HG02798 (cell line): ENCODE data around the gene STH.

Source experiments
- ATAC-seq: cut with Tn5 transposase; IDR thresholded peaks from one replicate; pipeline ENCODE4 v1.9.1; 2021; ENCODE audit warnings: mild to moderate bottlenecking; ENCODE audit not compliant: unreplicated experiment, poor library complexity

The STH gene

GRCh38 chr17:45982791-45983613 is 16.0 kb upstream of the STH start:
- no peak for ATAC-seq

DNA sequence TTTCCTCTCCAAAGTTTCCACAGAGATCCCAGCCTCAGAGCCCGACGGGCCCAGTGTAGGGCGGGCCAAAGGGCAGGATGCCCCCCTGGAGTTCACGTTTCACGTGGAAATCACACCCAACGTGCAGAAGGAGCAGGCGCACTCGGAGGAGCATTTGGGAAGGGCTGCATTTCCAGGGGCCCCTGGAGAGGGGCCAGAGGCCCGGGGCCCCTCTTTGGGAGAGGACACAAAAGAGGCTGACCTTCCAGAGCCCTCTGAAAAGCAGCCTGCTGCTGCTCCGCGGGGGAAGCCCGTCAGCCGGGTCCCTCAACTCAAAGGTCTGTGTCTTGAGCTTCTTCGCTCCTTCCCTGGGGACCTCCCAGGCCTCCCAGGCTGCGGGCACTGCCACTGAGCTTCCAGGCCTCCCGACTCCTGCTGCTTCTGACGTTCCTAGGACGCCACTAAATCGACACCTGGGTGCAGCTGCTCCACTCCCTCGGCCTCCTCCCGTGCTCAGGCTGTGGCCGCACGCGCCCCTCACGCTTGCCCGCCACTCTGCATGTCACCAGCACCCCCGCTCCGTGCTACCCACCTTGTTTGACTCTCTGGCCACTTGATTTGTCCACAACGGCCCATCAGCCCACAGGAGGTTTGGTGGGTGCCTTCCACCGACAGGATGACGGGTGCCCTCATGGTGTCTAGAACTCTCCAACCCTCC is 15.3 kb upstream of the STH start:
- no peak for ATAC-seq

- no peak for ATAC-seq
Observed at GRCh38 chr17:45984368-45984767, 14.7 kb upstream of the STH start.

GRCh38 chr17:45985447-45985846 is 13.6 kb upstream of the STH start:
- no peak for ATAC-seq

DNA sequence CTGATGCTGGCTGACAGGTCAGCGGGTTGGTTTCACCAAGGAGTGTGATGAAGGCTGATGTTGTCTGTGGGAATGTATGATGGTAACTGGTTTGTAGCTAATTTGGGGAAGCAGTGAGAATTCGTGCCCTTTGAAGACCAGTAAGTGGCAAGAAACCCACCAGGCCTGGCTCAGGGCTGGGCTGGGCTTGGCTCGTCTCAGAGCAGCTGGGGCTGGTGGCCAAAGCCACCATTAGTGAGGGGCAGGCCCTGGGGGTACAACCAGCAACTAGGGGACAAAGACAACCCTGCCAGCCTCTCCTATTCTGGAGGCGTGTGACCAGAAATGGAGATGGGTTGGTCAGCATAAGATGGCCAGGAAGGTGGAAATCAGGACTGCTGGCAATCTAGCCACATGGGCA is 13.0 kb upstream of the STH start:
- no peak for ATAC-seq

DNA sequence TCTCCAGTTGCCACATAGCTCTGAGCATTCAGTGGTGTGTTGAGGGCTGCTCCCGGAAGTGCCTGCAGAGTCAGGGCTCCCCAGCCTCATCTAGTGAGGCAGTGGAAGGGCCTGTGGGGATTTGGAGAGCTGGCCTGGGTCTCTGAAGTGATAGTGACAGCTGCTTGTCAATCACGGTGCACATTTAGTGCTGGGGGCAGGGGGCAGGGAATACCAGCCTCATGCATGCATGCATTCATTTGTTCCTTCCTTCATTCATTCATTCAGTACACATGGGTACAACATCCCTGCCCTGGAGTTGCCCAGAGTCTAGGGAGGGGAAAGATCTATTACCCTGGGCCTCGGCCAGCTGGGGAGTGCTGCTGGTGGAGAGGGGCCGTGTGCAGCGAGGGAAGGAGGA is 11.3 kb upstream of the STH start:
- no peak for ATAC-seq

DNA sequence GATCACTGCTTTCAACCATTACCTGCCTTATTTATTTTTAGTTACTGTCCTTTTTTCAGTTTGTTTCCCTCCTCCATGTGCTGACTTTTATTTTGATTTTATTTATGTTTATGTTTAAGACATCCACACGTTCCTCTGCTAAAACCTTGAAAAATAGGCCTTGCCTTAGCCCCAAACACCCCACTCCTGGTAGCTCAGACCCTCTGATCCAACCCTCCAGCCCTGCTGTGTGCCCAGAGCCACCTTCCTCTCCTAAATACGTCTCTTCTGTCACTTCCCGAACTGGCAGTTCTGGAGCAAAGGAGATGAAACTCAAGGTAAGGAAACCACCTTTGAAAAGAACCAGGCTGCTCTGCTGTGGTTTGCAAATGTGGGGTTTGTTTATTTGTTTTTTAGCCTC is 9.3 kb upstream of the STH start:
- no peak for ATAC-seq

GRCh38 chr17:45990886-45991285 is 8.2 kb upstream of the STH start:
- ATAC-seq: no peak

- no peak for ATAC-seq
Observed at GRCh38 chr17:45991341-45991740, 7.7 kb upstream of the STH start.

DNA sequence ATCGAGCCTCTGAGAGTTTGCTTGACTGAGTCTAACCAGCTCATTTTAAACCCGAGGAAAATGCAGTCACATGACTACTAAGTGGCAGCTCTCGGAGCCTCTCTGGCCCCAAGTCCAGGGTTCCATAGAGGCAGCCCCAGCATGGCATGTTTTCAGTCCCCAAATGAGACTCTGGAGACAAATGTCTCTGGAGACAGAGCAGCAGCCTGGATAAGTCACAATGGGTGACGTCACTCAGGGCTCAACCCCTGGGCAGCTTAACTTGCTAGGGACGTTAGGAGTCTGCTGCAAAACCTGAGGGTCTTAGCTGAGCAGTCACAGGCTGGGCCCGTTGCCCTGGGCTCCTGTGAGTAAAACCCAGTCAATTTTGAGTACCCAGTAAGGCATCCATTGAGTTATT is 6.9 kb upstream of the STH start:
- no peak for ATAC-seq

DNA sequence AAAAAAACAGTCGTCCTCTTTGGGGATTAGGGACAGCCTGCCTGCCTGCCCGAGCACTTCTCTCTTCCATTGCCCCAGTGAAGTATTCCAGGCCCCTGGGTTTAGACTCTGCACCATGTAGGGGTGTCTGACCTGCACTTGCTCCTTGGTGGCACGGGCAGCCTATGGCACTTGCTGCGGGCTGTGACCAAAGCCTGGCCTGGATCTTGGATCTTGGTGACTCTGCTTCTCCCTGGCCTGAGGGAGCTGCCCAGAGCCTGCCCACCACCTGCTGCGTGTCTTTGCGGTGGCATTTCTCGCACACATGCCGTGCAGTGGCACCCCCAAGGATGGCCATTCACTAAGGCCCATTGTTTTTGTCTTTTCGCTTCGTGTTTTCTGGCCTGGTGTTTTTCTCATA is 6.1 kb upstream of the STH start:
- ATAC-seq: no peak

DNA sequence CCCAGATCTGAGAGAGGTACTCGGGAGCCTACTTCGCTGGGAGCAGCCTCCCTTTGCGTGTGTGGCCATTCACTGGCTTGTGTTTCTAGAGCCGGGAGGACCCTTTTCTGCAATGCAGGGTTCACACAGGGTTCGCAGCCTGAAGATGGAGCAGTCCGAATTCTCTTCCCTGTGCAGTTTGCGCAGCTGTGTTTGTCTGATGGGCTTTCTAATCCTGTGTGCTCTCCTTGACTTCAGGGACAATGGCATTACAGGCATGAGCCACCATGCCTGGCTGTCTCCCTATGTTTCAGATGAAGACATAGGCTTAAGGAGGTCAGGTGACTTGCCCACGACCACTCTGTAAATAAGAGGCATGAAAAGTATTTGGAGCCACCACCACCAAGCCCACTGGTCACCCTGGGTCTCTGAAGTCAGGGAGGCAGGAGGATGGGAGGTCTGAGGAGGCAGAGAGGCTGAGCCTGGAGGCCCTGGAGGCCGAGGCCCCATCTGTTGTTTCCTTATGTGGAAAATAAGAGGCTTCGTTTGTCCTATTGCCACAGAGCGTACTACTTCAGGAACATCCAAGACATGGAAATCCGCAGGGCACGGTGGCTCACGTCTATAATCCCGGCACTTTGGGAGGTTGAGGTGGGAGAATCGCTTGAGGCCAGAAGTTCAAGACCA is 5.0 kb upstream of the STH start:
- no peak for ATAC-seq

- no peak for ATAC-seq
Observed at GRCh38 chr17:45994987-45995386, 4.1 kb upstream of the STH start.

- ATAC-seq: no peak
Observed at GRCh38 chr17:45995627-45996270, 3.3 kb upstream of the STH start.

DNA sequence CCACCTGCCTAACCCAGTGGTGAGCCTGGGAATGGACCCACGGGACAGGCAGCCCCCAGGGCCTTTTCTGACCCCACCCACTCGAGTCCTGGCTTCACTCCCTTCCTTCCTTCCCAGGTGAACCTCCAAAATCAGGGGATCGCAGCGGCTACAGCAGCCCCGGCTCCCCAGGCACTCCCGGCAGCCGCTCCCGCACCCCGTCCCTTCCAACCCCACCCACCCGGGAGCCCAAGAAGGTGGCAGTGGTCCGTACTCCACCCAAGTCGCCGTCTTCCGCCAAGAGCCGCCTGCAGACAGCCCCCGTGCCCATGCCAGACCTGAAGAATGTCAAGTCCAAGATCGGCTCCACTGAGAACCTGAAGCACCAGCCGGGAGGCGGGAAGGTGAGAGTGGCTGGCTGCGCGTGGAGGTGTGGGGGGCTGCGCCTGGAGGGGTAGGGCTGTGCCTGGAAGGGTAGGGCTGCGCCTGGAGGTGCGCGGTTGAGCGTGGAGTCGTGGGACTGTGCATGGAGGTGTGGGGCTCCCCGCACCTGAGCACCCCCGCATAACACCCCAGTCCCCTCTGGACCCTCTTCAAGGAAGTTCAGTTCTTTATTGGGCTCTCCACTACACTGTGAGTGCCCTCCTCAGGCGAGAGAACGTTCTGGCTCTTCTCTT is 2.6 kb upstream of the STH start:
- ATAC-seq: no peak

DNA sequence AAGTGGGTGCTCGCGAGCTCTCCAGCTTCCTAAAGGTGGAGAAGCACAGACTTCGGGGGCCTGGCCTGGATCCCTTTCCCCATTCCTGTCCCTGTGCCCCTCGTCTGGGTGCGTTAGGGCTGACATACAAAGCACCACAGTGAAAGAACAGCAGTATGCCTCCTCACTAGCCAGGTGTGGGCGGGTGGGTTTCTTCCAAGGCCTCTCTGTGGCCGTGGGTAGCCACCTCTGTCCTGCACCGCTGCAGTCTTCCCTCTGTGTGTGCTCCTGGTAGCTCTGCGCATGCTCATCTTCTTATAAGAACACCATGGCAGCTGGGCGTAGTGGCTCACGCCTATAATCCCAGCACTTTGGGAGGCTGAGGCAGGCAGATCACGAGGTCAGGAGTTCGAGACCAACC is 1.9 kb upstream of the STH start:
- no peak for ATAC-seq

- no peak for ATAC-seq
Observed at GRCh38 chr17:45997624-45998023, 1.4 kb upstream of the STH start.

DNA sequence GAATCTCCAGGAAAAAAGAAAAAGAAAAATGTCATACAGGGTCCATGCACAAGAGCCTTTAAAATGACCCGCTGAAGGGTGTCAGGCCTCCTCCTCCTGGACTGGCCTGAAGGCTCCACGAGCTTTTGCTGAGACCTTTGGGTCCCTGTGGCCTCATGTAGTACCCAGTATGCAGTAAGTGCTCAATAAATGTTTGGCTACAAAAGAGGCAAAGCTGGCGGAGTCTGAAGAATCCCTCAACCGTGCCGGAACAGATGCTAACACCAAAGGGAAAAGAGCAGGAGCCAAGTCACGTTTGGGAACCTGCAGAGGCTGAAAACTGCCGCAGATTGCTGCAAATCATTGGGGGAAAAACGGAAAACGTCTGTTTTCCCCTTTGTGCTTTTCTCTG is 845 bp downstream of the STH start:
- ATAC-seq: no peak

DNA sequence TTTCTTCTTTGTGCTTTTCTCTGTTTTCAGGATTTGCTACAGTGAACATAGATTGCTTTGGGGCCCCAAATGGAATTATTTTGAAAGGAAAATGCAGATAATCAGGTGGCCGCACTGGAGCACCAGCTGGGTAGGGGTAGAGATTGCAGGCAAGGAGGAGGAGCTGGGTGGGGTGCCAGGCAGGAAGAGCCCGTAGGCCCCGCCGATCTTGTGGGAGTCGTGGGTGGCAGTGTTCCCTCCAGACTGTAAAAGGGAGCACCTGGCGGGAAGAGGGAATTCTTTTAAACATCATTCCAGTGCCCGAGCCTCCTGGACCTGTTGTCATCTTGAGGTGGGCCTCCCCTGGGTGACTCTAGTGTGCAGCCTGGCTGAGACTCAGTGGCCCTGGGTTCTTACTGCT is 1.2 kb downstream of the STH start:
- ATAC-seq: no peak

GRCh38 chr17:46000757-46001156 is 1.7 kb downstream of the STH start:
- ATAC-seq: no peak
